ENCODE measurements around the gene TBL1XR1. TPM values are rescaled to one million over a fixed set of nuclear protein-coding genes. Genes with fewer than 3 reads are reported as not detected.
"Not testable (repeated sequence)": the region's sequence is repeated elsewhere in the genome, so short reads cannot be mapped to it uniquely, and the experiment has no call there.

TBL1XR1 gene
- total RNA-seq, 1 donor from 2014 or later = 64.9 TPM

GRCh38 chr3:177184602-177185001 is 12.7 kb downstream of the TBL1XR1 start:
- DNase-seq (ENCODE audit: extremely low read depth, low read depth, low spot score) = not testable (repeated sequence)

DNA sequence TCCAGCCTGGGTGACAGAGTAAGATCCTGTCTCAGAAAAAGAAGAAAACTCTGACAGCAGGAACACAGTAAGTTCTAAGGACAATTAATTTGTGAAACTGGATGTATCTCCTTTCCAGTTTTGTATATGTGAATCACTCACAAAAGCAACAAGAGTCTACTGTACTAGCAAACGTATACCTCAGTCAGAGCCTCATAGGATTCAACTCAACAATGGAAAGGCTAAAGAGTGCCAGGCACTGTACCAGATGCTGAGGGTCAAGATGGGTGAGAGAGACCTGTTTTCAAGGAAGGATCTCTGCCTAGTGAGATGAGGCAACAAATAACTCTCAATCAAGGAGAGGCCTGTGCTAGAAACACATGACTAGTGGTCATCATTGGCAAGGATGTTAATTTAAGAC is 14.9 kb downstream of the TBL1XR1 start:
- no peak for DNase-seq (ENCODE audit: extremely low read depth, low read depth, low spot score)

- no peak for DNase-seq (ENCODE audit: extremely low read depth, low read depth, low spot score)
Observed at GRCh38 chr3:177181418-177181817, 15.9 kb downstream of the TBL1XR1 start.

DNA sequence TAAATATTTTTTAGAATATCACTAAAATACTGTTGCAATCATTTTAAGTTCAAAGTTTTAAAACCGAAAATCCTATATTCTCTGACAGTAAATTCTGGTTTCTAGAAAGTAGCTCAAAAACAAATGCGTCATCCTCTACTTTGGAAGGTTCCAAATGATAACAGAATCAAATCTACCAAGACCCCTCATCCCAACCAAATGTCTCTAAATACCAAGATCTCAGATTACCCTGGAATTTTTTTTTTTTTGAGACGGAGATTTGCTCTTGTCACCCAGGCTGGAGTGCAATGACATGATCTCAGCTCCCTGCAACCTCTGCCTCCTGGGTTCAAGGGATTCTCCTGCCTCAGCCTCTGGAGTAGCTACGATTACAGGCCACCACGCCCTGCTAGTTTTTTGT is 16.8 kb downstream of the TBL1XR1 start:
- DNase-seq (ENCODE audit: extremely low read depth, low read depth, low spot score) = no peak

DNA sequence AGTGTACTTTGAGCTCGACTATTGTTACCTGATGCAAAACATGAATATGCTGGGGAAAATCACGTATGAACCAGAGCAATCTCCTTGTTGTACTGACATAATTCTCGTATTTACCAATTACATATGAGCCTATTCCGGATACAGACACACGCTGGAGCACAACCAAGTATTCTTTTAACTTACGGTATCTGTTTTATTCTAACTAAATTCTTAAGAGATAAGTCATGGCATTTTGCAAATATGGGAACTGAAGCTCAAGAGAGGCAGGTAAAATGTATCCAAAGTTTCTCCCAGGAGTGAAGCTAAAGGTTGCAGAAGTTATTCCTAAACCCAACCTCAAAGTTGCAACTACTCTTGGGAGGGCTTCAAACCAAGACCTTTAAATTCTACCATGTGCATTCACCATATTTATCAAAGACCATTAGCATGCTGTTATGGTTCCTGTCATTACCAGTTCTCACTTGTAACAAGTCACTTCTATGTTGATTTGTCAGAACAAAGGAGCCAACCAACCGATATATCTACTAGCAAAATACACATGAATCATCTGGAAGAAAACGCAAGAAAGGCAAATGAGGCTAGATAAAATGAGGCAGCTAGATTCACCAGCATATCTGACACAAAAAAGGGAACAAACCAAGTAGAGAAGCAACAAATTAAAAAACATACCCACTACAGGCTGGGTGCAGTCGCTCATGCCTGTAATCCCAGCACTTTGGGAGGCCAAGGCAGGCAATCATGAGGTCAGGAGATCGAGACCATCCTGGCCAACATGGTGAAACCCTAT is 17.8 kb downstream of the TBL1XR1 start:
- no peak for DNase-seq (ENCODE audit: extremely low read depth, low read depth, low spot score)

DNA sequence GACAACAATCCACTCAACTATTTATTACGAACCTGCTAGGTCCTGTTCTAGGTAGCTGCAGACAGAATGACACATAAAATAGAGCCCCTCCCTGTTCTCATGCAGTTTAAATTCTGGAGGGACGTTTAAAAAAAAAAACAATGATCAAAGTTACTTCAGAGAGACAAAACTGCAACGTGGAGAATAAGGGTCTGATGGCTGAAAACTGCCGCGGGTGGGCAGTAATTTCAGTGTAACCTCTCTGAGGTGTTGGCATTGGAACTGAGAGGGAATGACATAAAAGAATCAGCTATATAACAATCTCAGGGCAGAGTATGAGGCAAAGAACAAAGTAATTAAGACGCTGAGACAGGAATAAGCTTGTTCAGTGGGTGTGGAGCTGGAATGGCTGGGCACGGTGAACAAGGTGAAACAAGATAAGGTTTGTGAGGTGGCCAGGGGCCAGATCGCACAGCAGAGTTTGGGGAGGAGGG is 19.5 kb downstream of the TBL1XR1 start:
- DNase-seq (ENCODE audit: extremely low read depth, low read depth, low spot score) = no peak

- DNase-seq (ENCODE audit: extremely low read depth, low read depth, low spot score) = no peak
Observed at GRCh38 chr3:177174607-177175170, 22.6 kb downstream of the TBL1XR1 start.

DNA sequence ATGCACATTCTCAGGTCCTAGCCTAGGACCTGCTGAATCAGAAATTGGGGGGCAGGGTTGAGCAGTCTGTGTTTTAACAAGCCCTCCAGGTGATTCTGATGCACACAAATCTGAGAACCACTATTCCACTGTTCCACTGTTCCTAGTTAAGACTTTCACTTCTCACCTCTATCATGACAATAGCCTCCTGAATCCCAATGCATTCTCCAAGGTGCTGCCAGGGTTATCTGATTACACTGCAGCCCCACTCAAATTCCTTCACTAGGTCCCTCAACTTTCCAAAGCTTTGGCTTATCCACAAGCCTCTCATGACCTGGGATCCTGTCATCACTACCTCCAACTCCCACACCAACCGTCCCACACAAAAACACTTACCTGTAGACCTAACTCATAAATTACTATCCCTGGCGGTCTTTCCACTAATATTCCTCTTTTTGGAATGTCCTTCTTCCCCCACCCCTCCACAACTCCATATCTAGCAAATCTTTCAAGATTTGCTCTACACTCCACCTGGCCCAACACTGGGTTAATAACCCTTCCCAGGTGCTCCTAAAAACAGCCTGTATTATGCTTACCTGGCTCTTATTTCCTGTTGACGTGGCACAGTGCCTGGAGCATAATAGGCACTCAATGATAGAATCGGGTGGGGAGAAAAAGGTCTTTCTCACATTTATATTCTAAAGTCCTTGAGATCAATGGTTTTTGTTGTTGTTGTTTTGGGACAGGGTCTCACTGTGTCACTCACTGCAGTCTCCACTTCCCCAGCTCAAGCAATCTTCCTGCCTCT is 27.2 kb downstream of the TBL1XR1 start:
- DNase-seq (ENCODE audit: extremely low read depth, low read depth, low spot score) = no peak

DNA sequence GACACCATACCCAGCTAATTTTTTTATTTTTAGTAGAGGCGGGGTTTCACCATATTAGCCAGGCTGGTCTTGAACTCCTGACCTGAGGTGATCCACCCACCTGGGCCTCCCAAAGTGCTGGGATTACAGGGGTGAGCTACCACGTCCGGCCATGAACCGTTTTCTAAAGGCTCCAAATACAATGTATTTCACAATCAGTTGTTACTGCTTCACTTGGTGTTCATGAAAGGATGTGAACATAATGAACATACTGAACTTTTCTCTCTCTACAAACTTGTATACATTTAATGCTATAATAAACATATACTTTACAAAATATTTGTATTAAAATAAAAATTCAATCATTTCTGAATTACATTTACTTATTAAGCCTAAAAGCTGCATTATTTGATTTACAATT is 28.9 kb downstream of the TBL1XR1 start:
- no peak for DNase-seq (ENCODE audit: extremely low read depth, low read depth, low spot score)

DNA sequence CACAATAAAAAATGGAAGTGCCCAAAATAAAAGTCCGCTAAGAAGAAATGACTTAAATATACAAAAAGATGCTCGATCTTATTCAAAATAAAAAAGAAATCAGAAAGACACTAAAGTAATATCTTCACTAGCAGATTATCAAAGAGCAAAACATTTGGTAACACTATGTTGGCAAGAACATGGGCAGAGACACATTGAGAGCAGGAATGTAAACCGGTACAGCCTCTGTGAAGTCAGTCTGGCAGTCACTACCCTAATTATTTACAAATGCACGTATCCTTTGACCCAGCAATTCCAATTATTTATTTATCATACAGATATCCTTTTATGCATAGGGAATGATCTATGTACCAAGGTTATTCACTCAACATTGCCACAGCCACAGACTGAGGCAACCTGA is 34.5 kb downstream of the TBL1XR1 start:
- DNase-seq (ENCODE audit: extremely low read depth, low read depth, low spot score) = no peak

DNA sequence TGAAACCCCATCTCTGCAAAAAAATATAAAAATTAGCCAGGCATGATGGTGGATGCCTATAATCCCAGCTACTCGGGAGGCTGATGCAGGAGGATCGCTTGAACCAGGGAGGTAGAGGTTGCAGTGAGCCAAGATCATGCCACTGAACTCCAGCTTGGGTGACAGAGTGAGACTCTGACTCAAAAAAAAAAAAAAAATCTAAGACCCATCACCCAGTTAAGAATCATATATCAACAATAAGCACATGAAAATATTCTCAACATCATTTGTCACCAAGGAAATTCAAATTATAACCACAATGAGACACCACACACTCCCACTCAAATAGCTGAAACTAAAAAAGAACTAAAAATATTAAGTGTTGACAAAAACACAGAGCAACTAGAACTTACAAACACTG is 35.7 kb downstream of the TBL1XR1 start:
- DNase-seq (ENCODE audit: extremely low read depth, low read depth, low spot score) = not testable (repeated sequence)

- DNase-seq (ENCODE audit: extremely low read depth, low read depth, low spot score) = no peak
Observed at GRCh38 chr3:177158461-177158860, 38.8 kb downstream of the TBL1XR1 start.

DNA sequence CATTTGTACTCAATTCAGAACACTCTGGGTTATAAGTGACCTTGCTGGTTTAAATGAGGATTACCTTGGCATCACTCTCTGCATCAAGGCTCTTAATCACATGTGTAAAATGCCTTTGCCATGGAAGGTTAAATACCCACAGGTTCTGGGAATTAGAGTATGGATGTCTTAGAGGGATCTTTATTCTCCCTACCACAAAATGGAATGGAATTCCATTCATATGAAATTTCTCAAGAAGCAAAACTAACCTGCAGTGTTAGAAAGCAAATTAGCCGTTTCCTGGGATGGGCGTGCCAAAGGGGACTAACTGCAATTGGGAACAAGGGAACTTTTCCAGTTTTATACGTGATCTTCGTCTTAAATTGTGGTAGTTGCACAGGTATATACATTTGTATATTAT is 39.8 kb downstream of the TBL1XR1 start:
- DNase-seq (ENCODE audit: extremely low read depth, low read depth, low spot score) = no peak

- DNase-seq (ENCODE audit: extremely low read depth, low read depth, low spot score) = no peak
Observed at GRCh38 chr3:177154733-177155132, 42.5 kb downstream of the TBL1XR1 start.

GRCh38 chr3:177150970-177151627 is 46.2 kb downstream of the TBL1XR1 start:
- peak; percentile 27 for DNase-seq (ENCODE audit: extremely low read depth, low read depth, low spot score)

DNA sequence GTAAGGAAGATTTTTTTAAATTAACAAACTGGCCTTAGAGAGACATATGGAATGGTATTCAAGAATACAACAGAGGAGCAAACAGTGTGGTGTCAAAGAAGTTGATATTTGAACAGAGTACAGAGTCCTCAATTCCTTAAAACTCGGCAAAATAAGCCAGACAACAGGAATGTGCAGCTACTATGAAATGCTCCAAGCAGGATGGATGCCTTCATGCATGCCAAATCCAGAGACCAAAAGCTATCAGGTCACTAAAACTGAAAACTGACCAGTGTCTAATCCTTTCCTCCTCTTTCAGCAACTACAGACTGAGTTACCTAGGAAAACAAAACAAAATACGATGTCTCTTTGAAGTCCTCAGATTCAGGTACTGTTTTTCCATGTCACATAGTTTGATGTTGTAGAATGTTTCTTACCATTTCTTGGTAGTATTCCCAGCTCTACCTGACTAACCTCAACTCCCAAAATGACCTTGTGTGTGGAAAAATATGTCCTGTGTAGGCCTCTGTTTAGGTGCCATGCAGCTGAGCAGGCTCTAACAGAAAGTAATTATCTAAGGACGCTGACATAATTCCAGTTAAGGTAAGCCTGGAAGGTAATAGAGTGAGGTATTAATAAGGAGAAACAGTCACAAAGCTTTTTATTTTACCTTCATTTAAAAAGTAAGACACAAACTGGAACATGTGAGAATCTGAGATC is 46.9 kb downstream of the TBL1XR1 start:
- no peak for DNase-seq (ENCODE audit: extremely low read depth, low read depth, low spot score)

- no peak for DNase-seq (ENCODE audit: extremely low read depth, low read depth, low spot score)
Observed at GRCh38 chr3:177149106-177149505, 48.2 kb downstream of the TBL1XR1 start.

DNA sequence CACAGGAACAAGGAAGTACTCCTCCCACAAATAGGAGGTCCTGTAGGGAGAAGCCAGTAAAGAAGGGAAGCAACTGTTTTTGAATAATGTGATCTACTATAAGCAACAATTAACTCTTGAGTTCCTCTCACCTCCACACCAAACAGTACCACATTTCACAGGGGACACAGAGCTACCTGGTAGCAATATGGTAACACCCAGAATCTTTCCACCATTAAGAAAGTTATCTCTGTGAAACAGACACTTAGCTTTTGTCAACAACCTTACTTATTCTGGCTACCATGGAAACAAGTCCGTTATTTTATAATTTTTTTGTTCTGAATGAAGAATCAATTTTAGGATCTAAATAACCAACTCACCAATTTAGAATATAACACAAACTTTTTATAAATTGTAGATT is 49.5 kb downstream of the TBL1XR1 start:
- no peak for DNase-seq (ENCODE audit: extremely low read depth, low read depth, low spot score)

DNA sequence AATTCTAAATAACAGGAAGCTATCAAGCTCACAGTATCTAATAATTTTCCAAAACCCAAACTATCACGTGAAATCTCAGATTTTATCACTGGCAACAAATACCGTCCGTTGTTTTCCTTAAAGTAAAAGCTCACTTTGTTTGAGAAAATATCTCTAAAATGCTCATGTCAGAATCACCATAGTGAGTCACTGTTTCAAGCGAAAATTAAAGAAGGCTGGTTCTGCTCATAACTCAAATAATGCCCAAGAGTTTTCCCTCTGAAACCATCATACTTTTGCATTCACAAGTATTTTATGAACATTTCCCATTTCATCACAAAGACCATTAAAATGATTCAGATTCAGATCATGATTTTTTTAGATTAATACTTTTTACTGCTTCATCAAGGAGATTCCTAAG is 50.6 kb downstream of the TBL1XR1 start:
- no peak for DNase-seq (ENCODE audit: extremely low read depth, low read depth, low spot score)

DNA sequence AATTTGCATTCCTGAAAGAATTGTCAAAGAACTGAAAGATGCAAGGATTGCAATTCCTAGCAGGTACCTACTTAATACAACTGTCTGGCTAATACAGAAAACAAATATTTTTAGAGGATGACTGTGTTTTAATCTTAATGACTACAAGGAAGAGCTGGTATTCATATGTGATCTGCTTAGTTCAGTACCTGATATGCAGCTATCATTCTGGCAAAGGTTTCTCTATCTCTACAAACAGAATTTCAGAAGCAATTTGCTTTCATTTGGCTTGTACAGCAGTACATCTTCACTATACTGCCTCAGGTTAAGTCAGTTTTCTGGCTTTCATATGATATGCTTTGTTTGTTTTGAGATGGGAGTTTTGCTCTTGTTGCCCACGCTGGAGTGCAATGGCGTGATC is 51.3 kb downstream of the TBL1XR1 start:
- no peak for DNase-seq (ENCODE audit: extremely low read depth, low read depth, low spot score)

- no peak for DNase-seq (ENCODE audit: extremely low read depth, low read depth, low spot score)
Observed at GRCh38 chr3:177145381-177145780, 51.9 kb downstream of the TBL1XR1 start.
